DND-41 (cell line): ENCODE data around the gene RND1.

Experiments
- CTCF ChIP-seq: IDR thresholded peaks from 2 replicates; pipeline ENCODE4 v1.5.1; 2012; ENCODE audit warnings: borderline replicate concordance, low read length, moderate library complexity, mild to moderate bottlenecking; ENCODE audit not compliant: poor library complexity, severe bottlenecking; ENCODE audit errors: extremely low read depth
- EZH2 ChIP-seq: IDR thresholded peaks from 3 replicates; pipeline ENCODE4 v1.6.1; 2012; ENCODE audit warnings: borderline replicate concordance, low read depth, mild to moderate bottlenecking, moderate library complexity, low read length, inconsistent platforms; ENCODE audit not compliant: severe bottlenecking

- TF ChIP-seq EZH2 = no peak
- TF ChIP-seq CTCF = no peak
Observed at GRCh38 chr12:48859607-48860006, 6.1 kb downstream of the RND1 start.
